Natural killer cell (primary cell): ENCODE data around the gene PMM2. TPM values are rescaled to one million over a fixed set of nuclear protein-coding genes. Genes with fewer than 3 reads are reported as not detected.

Experiments
- ATAC-seq, 3 donors: fragments of 150-1000 bp in 2 of 3; fragments of 200-7000 bp in 1 of 3; cut with Tn5 transposase; 1 replicate in 1 of 3; 2 replicates in 2 of 3; pipeline ENCODE4 v1.10.0; 2021; ENCODE audit warnings: mild to moderate bottlenecking in 2 of 3, moderate library complexity in 2 of 3
- DNase-seq, 2 donors: peaks; one replicate each; pipeline versions ENCODE4 v3.0.0 to v3.0.0-alpha.2; 2013 to 2021; ENCODE audit warnings: mixed read lengths in 1 of 2
- H3K27ac ChIP-seq: one replicate; pipeline ENCODE4 v1.5.1; 2013; ENCODE audit warnings: mild to moderate bottlenecking, low read length
- H3K27me3 ChIP-seq: one replicate; pipeline ENCODE4 v1.6.1; 2013; ENCODE audit warnings: low read length; ENCODE audit not compliant: control insufficient read depth, insufficient read depth
- H3K36me3 ChIP-seq: one replicate; pipeline ENCODE4 v1.6.1; 2013; ENCODE audit warnings: low read length; ENCODE audit not compliant: control insufficient read depth, insufficient read depth
- H3K4me1 ChIP-seq: one replicate; pipeline ENCODE4 v1.6.1; 2013; ENCODE audit warnings: low read length; ENCODE audit not compliant: control insufficient read depth, insufficient read depth
- H3K4me3 ChIP-seq: one replicate; pipeline ENCODE4 v1.5.1; 2013; ENCODE audit warnings: low read length
- H3K9me3 ChIP-seq: one replicate; pipeline ENCODE4 v1.6.1; 2013; ENCODE audit warnings: low read length; ENCODE audit not compliant: control insufficient read depth, insufficient read depth
- H3K27ac Mint-ChIP-seq, 2 donors: one replicate each; pipeline ENCODE4 v1.8.0; 2022; ENCODE audit warnings: mild to moderate bottlenecking in 2 of 2, mixed read lengths in 2 of 2, moderate library complexity in 1 of 2
- H3K27me3 Mint-ChIP-seq, 2 donors: one replicate each; pipeline ENCODE4 v1.8.0; 2022; ENCODE audit warnings: low read depth in 2 of 2, mixed read lengths in 2 of 2
- H3K36me3 Mint-ChIP-seq: one replicate; pipeline ENCODE4 v1.8.0; 2022; ENCODE audit warnings: mixed read lengths
- H3K4me1 Mint-ChIP-seq, 2 donors: one replicate each; pipeline ENCODE4 v1.8.0; 2022; ENCODE audit warnings: mixed read lengths in 2 of 2
- H3K4me3 Mint-ChIP-seq: one replicate; pipeline ENCODE4 v1.8.0; 2022; ENCODE audit warnings: mild to moderate bottlenecking, moderate library complexity, mixed read lengths
- H3K9me3 Mint-ChIP-seq, 2 donors: one replicate each; pipeline ENCODE4 v1.8.0; 2022; ENCODE audit warnings: mixed read lengths in 2 of 2
- CTCF ChIP-seq: fragments of 200-600 bp; IDR thresholded peaks from one replicate; pipeline ENCODE4 v1.8.0; 2022; ENCODE audit warnings: antibody characterized with exemption
- WGBS: methylation state at CpG from one replicate; pipeline ENCODE4 v1.1.7; 2013; ENCODE audit warnings: missing lambda C conversion rate; ENCODE audit not compliant: insufficient coverage; 5-methylcytosine and 5-hydroxymethylcytosine counted together
- intact Hi-C: fragments of 100-400 bp; cut with micrococcal nuclease; formaldehyde crosslinking; loops from one replicate; pipeline ENCODE4 v1.14.2; 2022
- total RNA-seq, 4 donors: library from RNA; stranded (reverse); fragments of 120-200 nt in 1 of 4; gene quantifications; one replicate each; pipeline versions ENCODE4 v1.2.3 to v1.2.4, GENCODE V29; 2013 to 2022

PMM2 gene
- total RNA-seq, 3 donors from 2014 or later (not counting 1 experiment from before 2014, with no cell fraction given) = 33.4 to 37.6 (median 36.4) TPM

GRCh38 chr16:8882041-8882617 lies 84.5 kb downstream of the PMM2 start, which contains the start of gene LITAFD:
LITAFD (plus strand) TSS chr16:8882351; CDS start chr16:8884356, 2,005 bp downstream.
- peaks cover 0 to 8% of the 10 kb centered on the region in 2 donors for H3K27me3 Mint-ChIP-seq
- H3K36me3 Mint-ChIP-seq = no peaks in the 10 kb centered on the region
- DNase-seq (no peak), ATAC-seq (no peak)
- Histone ChIP-seq H3K27ac (no peak within 1 kb of the TSS), H3K36me3 (no peaks in the 10 kb centered on the region), H3K4me3 (no peak within 1 kb of the TSS), H3K9me3 (no peaks in the 10 kb centered on the region), H3K4me1 (peaks cover 22% of the 10 kb centered on the region), H3K27me3 (no peaks in the 10 kb centered on the region)
- intact Hi-C loops = loop anchor here (5.0 kb wide), 1 partner anchor 85 kb away; the partner anchor contains the start of genes PMM2 and TMEM186
- H3K27ac Mint-ChIP-seq = no peak within 1 kb of the TSS
- H3K4me3 Mint-ChIP-seq = no peak within 1 kb of the TSS
- H3K9me3 Mint-ChIP-seq = no peaks in the 10 kb centered on the region
- peaks cover 12 to 21% of the 10 kb centered on the region in 2 donors for H3K4me1 Mint-ChIP-seq
- 77% methylated on average over 10 of the region's 10 CpGs for WGBS
- TF ChIP-seq CTCF = no peak

- Histone ChIP-seq H3K36me3 (no peaks in the 10 kb centered on the region), H3K27me3 (no peaks in the 10 kb centered on the region), H3K27ac (no peak overlapping the region), H3K9me3 (no peaks in the 10 kb centered on the region), H3K4me1 (peaks cover 22% of the 10 kb centered on the region), H3K4me3 (no peak overlapping the region)
- DNase-seq = no peak
- no peaks in the 10 kb centered on the region for H3K9me3 Mint-ChIP-seq
- no peak overlapping the region for H3K4me3 Mint-ChIP-seq
- WGBS = 89% methylated on average over 17 of the region's 17 CpGs
- ATAC-seq = no peak
- no peaks in the 10 kb centered on the region for H3K36me3 Mint-ChIP-seq
- intact Hi-C loops = loop anchor here (5.0 kb wide), 1 partner anchor 86 kb away; the partner anchor contains the start of genes PMM2 and TMEM186
- H3K27me3 Mint-ChIP-seq = peaks cover 0 to 8% of the 10 kb centered on the region in 2 donors
- no peak overlapping the region for H3K27ac Mint-ChIP-seq
- H3K4me1 Mint-ChIP-seq = peaks cover 12 to 25% of the 10 kb centered on the region in 2 donors
- no peak for TF ChIP-seq CTCF
Measured at GRCh38 chr16:8882725-8883377, 85.2 kb downstream of the PMM2 start.

- ATAC-seq (peak in 2 of 3 donors; percentile 17 to 47), DNase-seq (peak in 1 of 2 donors; percentile 20)
- Histone ChIP-seq H3K9me3 (no peaks in the 10 kb centered on the region), H3K4me1 (peaks cover 17% of the 10 kb centered on the region), H3K4me3 (no peak overlapping the region), H3K36me3 (peaks cover 6% of the 10 kb centered on the region), H3K27ac (no peak overlapping the region), H3K27me3 (no peaks in the 10 kb centered on the region)
- Mint-ChIP-seq H3K9me3 (no peaks in the 10 kb centered on the region), H3K27ac (peak overlapping the region in 1 of 2 donors; percentile 56), H3K4me3 (no peak overlapping the region), H3K4me1 (peaks cover 12 to 20% of the 10 kb centered on the region in 2 donors), H3K36me3 (no peaks in the 10 kb centered on the region), H3K27me3 (peaks cover 0 to 8% of the 10 kb centered on the region in 2 donors)
- intact Hi-C loops = no loop called here
- 22% methylated on average over 20 of the region's 20 CpGs for WGBS
- TF ChIP-seq CTCF = no peak
Measured at GRCh38 chr16:8885674-8886592, 88.3 kb downstream of the PMM2 start.
